IMR-90 (cell line): Measurements from ENCODE around the gene CFAP73.

Experiments used
- CTCF ChIP-seq: conservative IDR thresholded peaks from 2 replicates; pipeline ENCODE4 v1.5.1; 2012; ENCODE audit warnings: mild to moderate bottlenecking, low read depth, low read length, improper control_type of control experiment
- MAFK ChIP-seq: IDR thresholded peaks from 2 replicates; pipeline ENCODE4 v1.6.1; 2012; ENCODE audit warnings: low read depth, low read length, improper control_type of control experiment
- RAD21 ChIP-seq: IDR thresholded peaks from 2 replicates; pipeline ENCODE4 v1.6.1; 2012; ENCODE audit warnings: low read length, improper control_type of control experiment
- USF2 ChIP-seq: fragments of 150-350 bp; IDR thresholded peaks from 2 replicates; pipeline ENCODE4 v1.6.1; 2017; ENCODE audit warnings: mild to moderate bottlenecking, antibody characterized with exemption, low read length, low read depth

- no peak for TF ChIP-seq CTCF
- TF ChIP-seq USF2 = no peak
- no peak for TF ChIP-seq RAD21
- TF ChIP-seq MAFK = no peak
Observed at GRCh38 chr12:113183030-113183589, 33.6 kb downstream of the CFAP73 start.
